GM12872 (cell line): Measurements from ENCODE around the gene ACADS.

Experiments
- TF ChIP-seq, protein P1 (sequence below): IDR thresholded peaks from 3 replicates; pipeline ENCODE4 v1.5.1; 2011; ENCODE audit warnings: low read depth, mild to moderate bottlenecking, low read length, moderate library complexity; ENCODE audit not compliant: insufficient read depth

The ACADS gene

DNA sequence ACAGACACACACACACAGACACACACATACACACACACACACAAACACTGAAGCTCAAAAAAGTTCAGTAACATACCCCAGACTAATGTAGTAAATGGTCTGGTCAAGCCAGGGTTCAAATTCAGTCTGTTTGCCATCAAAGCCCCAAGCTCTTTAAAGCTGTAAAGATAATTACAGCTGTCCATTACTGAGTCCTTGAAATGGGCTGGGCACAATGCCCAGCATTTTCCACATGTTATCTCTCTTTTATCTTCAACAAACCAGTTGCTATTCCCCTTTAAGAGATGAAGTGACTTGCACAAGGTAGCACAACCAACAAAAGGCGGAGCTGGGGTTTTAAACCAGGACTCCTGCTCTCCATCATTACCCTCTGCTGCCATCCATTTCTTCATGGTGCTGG, 23.0 kb upstream of the ACADS start:
- TF ChIP-seq, protein P1, sequence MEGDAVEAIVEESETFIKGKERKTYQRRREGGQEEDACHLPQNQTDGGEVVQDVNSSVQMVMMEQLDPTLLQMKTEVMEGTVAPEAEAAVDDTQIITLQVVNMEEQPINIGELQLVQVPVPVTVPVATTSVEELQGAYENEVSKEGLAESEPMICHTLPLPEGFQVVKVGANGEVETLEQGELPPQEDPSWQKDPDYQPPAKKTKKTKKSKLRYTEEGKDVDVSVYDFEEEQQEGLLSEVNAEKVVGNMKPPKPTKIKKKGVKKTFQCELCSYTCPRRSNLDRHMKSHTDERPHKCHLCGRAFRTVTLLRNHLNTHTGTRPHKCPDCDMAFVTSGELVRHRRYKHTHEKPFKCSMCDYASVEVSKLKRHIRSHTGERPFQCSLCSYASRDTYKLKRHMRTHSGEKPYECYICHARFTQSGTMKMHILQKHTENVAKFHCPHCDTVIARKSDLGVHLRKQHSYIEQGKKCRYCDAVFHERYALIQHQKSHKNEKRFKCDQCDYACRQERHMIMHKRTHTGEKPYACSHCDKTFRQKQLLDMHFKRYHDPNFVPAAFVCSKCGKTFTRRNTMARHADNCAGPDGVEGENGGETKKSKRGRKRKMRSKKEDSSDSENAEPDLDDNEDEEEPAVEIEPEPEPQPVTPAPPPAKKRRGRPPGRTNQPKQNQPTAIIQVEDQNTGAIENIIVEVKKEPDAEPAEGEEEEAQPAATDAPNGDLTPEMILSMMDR = no peak

DNA sequence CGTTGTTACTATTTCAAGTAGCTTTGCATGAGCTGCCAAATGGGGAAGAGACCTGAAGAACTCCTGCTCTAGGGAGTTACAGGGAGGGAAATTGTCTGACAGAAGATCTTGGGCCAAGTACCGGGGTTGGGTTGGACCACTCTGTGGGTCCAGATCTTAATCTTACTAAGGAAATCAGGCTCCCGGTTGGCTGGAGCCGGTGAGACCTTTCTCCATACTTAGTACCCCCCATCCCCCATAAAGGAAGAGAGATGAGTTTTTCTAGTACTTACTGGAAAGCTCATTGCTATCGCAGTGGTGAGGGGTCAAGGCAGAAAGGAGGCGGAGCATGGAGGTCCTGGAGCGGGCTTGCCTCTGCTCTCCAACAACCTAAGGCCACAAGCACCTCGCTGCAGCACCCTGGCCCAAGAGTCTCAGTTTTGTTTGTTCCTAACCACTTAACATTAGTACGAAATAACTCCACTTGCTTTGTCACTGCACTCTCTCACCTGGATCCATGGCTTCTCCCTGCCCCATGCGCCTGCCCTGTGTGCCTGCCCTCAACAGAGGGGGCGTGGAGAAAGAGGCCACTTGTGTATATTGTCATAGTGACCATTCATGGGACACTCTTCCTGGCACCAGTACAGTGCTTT, 22.2 kb upstream of the ACADS start:
- TF ChIP-seq, protein P1 = no peak

DNA sequence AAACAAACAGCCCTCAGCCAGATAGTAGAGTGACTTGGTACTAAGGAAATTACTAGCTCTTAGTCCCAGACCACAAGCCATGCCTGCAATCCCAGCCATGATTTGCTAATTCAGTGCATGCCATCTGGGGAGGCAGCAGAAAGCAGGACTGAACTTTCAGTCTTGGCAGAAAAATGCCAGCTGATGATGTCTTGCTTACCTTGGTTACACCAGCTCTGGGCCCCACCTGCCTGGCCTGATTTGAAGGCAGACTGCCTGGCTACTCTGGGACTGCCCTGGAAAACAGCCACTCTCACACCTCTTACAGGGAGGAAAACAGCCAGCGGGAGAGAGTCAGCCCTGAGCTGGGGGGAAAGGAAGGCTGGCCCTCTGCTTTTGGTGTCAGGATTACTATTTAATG, 20.0 kb upstream of the ACADS start:
- TF ChIP-seq, protein P1 = no peak

DNA sequence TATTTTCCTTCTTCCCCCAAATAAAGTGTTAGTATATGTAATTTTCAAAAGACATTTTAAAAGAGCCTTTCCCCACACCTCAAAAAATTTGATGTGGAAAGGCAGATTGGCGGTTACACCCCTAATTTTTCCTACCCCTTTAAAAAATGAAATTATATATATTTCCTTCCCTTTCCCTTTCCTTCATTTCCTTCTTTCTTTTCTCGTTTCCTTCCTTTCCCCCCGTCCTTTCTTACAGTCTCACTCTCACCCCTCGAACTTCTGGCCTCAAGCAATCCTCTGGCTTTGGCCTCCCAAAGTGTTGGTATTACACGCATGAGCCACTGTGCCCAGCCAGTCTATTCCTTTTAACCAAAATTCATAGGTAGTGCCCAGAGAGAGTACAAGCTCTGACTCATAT, 19.6 kb upstream of the ACADS start:
- TF ChIP-seq, protein P1 = no peak

DNA sequence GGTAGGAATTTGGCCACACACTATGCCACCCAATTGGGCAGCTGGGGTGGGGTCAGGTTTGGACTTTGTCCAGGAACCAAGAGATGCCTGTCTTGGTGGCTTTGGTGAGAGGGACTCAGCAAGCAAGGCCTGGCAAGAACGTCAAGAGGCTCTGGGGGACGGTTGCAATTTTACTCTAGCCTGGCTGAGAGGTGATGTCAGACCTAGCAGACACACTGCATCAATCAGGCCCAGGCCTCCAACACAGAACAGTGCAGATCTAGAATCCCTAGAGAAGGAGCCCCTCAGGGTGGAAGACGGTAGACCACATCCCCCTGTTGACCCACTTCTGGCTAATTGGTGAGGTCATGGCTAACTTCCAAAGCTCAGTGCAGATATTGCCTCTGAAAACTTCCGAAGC, 17.0 kb upstream of the ACADS start:
- TF ChIP-seq, protein P1 = no peak

DNA sequence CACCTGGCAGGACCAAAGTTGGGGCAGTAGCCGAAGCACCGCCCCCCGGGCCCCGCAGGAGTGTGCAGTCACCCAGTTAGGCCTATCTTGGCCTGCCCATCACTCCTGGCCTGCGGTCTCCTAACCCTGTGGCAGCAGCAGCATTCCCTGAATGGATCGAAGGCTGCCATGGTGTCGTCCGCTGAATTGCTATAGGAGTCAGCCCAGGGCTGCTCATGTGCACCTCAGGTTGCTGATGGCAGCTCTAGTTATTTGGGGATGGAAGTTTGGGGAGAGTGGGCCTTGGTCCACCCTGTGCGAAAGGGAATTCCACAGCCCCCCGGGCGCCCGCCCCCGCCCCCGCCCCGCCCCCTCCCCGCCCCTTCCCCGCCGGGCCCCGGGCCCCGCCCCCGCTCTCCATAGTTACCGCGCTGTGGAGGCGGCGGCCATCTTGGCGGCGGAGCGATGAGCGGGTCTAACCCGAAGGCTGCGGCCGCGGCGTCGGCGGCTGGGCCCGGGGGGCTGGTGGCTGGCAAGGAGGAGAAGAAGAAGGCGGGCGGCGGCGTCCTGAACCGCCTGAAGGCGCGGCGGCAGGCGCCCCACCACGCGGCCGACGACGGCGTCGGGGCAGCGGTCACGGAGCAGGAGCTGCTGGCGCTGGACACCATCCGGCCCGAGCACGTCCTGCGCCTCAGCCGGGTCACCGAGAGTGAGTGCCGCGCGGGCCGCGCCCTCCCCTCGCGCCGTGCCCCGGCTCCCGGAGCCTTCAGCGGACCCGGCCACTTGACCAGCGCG, 15.4 kb upstream of the ACADS start, which contains the start of gene UNC119B:
Gene UNC119B (plus strand): TSS at position 428 of the 774 bp plus-strand sequence. CDS start 17 bp downstream, at position 445.
- TF ChIP-seq, protein P1 = no peak

DNA sequence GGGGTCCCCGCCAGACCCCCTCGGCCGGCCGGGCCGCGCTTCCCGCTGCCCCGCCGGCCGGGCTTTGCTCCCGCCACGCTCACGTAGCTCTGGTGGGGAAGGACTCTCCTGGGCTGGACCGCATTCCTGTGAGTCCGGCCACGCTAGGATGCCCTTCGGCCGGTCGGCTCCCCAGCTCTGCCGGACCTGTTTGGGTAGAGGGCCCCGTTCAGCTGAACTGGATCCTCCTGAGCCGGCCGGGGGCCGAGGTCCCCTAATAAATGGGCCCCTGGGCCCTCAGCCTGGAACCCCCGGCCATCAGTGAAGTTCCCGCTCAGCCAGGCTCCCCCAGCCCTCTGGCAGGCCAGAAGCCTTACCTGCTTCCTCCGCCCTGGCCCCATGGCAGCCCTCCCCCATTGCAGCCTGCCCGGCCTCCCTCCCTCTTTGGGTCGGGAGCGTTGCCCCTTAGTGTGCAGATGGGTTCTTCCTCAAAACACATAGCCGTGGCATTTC, 14.8 kb upstream of the ACADS start:
- TF ChIP-seq, protein P1 = no peak
